HepG2 (cell line): ENCODE measurements around the gene KAZN. TPM values are rescaled to one million over a fixed set of nuclear protein-coding genes. Genes with fewer than 3 reads are reported as not detected.

ENCODE experiments used
- ATAC-seq: fragments of 200-7000 bp; cut with Tn5 transposase; 3 replicates; pipeline ENCODE4 v1.9.1; 2020; ENCODE audit warnings: mild to moderate bottlenecking, moderate library complexity
- BruUV-seq: library from RNA; stranded (reverse); fragments of 400-500 nt; replicated peaks from 2 replicates; lab custom pipeline; 2021; lab: Mats Ljungman, UMichigan
- CTCF ChIA-PET: fragments of 300-600 bp; formaldehyde crosslinking; extraction: SDS; loops from one replicate; lab custom pipeline; 2021; ENCODE audit warnings: low total read pairs, inconsistent platforms, low intra/inter-chr PET ratio; lab: Yijun Ruan, JAX
- POLR2A ChIA-PET: fragments of 350-600 bp; sonication (Branson Sonifier 250); formaldehyde crosslinking; loops from one replicate; lab custom pipeline; 2020; ENCODE audit warnings: antibody characterized with exemption, inconsistent platforms; lab: Yijun Ruan, JAX
- DNase-seq: peaks from one replicate; pipeline ENCODE4 v3.0.0-alpha.2; 2015; ENCODE audit warnings: low spot score
- FAIRE-seq: peaks from 3 replicates; lab custom pipeline; 2011; peaks lifted over from hg19 to GRCh38; lab: Jason Lieb, UNC
- H2AFZ ChIP-seq: one replicate; pipeline ENCODE4 v1.6.1; 2011; ENCODE audit warnings: low read length, inconsistent platforms
- H3K27ac ChIP-seq: fragments of 300-600 bp; 3 replicates; pipeline ENCODE4 v1.8.0; 2011; ENCODE audit warnings: mixed run types, mild to moderate bottlenecking, mixed read lengths, low read length, inconsistent platforms; ENCODE audit not compliant: insufficient read depth; ENCODE audit errors: extremely low read length
- H3K27me3 ChIP-seq, 2 experiments: fragments of 200-600 bp in 1 of 2; 2 replicates in 1 of 2; 3 replicates in 1 of 2; pipeline versions ENCODE4 v1.6.0 to v1.8.0; 2011; ENCODE audit warnings: low read length in 2 of 2, mild to moderate bottlenecking in 2 of 2, moderate library complexity in 2 of 2, inconsistent platforms in 1 of 2; ENCODE audit not compliant: insufficient read depth in 2 of 2, control insufficient read depth in 1 of 2
- H3K36me3 ChIP-seq, 2 experiments: fragments of 200-600 bp in 1 of 2; replicated peaks in 1 of 2; 2 replicates in 1 of 2; 3 replicates in 1 of 2; pipeline versions ENCODE4 v1.5.1 to v1.8.0; 2011; ENCODE audit warnings: low read length in 2 of 2, inconsistent platforms in 1 of 2; ENCODE audit not compliant: insufficient read depth in 2 of 2, control insufficient read depth in 1 of 2
- H3K4me1 ChIP-seq: 2 replicates; pipeline ENCODE4 v1.5.1; 2012; ENCODE audit warnings: low read length, inconsistent platforms; ENCODE audit not compliant: insufficient read depth
- H3K4me2 ChIP-seq: 2 replicates; pipeline ENCODE4 v1.6.0; 2011; ENCODE audit warnings: low read depth, low read length, inconsistent platforms
- H3K4me3 ChIP-seq, 3 experiments: fragments of 200-600 bp in 1 of 3; sonication (generic), shearing (Covaris generic) in 1 of 3; replicated peaks in 1 of 3; 2 replicates each; pipeline ENCODE4 v1.5.1; 2011 to 2016; ENCODE audit warnings: low read length in 3 of 3, inconsistent platforms in 2 of 3, low read depth in 2 of 3, mild to moderate bottlenecking in 2 of 3, control low read depth in 1 of 3, mixed read lengths in 1 of 3; ENCODE audit not compliant: insufficient read depth in 1 of 3
- H3K79me2 ChIP-seq: one replicate; pipeline ENCODE4 v1.6.1; 2011; ENCODE audit warnings: low read length, inconsistent platforms; ENCODE audit not compliant: insufficient read depth
- H3K9ac ChIP-seq: 2 replicates; pipeline ENCODE4 v1.6.0; 2011; ENCODE audit warnings: mild to moderate bottlenecking, low read depth, low read length, inconsistent platforms; ENCODE audit not compliant: insufficient read depth
- H3K9me3 ChIP-seq: 2 replicates; pipeline ENCODE4 v1.5.1; 2012; ENCODE audit warnings: mild to moderate bottlenecking, low read length
- H4K20me1 ChIP-seq: 2 replicates; pipeline ENCODE4 v1.6.0; 2011; ENCODE audit warnings: inconsistent platforms, mild to moderate bottlenecking, low read length, moderate library complexity; ENCODE audit not compliant: insufficient read depth
- CBX2 ChIP-seq, 2 experiments: fragments of 200-600 bp in 1 of 2; sonication (generic); formaldehyde crosslinking in 1 of 2; IDR thresholded peaks; 2 replicates each; pipeline versions ENCODE4 v1.7.0 to v1.8.1; 2018 to 2022; ENCODE audit warnings: low read depth in 2 of 2, low read length in 1 of 2, mild to moderate bottlenecking in 1 of 2, missing genetic modification reagents in 1 of 2
- CHCHD3 ChIP-seq: sonication (generic); formaldehyde crosslinking; IDR thresholded peaks from 2 replicates; pipeline ENCODE4 v1.8.0; 2022; ENCODE audit warnings: mild to moderate bottlenecking, missing genetic modification reagents, moderate library complexity
- GLI4 ChIP-seq: sonication (generic); formaldehyde crosslinking; IDR thresholded peaks from 2 replicates; pipeline ENCODE4 v1.5.1; 2020; ENCODE audit warnings: missing genetic modification reagents, mild to moderate bottlenecking, moderate library complexity, borderline replicate concordance
- NCOR1 ChIP-seq: fragments of 200-600 bp; sonication (generic); IDR thresholded peaks from 2 replicates; pipeline ENCODE4 v1.7.0; 2017; ENCODE audit warnings: antibody characterized with exemption, low read length, borderline replicate concordance
- SNAI1 ChIP-seq: sonication (generic); formaldehyde crosslinking; IDR thresholded peaks from 2 replicates; pipeline ENCODE4 v1.5.0; 2020; ENCODE audit warnings: mild to moderate bottlenecking, missing genetic modification reagents, borderline replicate concordance
- ZNF44 ChIP-seq: sonication (generic); formaldehyde crosslinking; IDR thresholded peaks from 2 replicates; pipeline ENCODE4 v1.5.1; 2020; ENCODE audit warnings: mild to moderate bottlenecking, missing genetic modification reagents
- WGBS: methylation state at CpG from one replicate; pipeline ENCODE4 v1.1.6; 2017; ENCODE audit warnings: low lambda C conversion rate; 5-methylcytosine and 5-hydroxymethylcytosine counted together
- in situ Hi-C: cut with HindIII; loops from 2 replicates; pipeline ENCODE4 v1.10.0; 2017; ENCODE audit warnings: low pct_unique_long_range_greater_than_20kb; ENCODE audit not compliant: extremely low pct_ligation_motif_present
- intact Hi-C: fragments of 100-400 bp; cut with micrococcal nuclease; formaldehyde crosslinking; loops from one replicate; pipeline ENCODE4 v1.10.0; 2022; ENCODE audit not compliant: unreplicated experiment
- polyA plus RNA-seq, 8 experiments: library from polyadenylated mRNA; depleted of rRNA in 3 of 8; stranded (reverse) in 7 of 8; unstranded in 1 of 8; fragments of >200 nt; fragmentation: Illumina TruSeq in 4 of 8; extraction: Trizol in 4 of 8; gene quantifications; 2 replicates each; pipeline versions ENCODE4 v1.2.1 to v1.2.3, GENCODE V29; 2011 to 2016; ENCODE audit warnings: low read depth in 4 of 8, missing spikeins in 1 of 8, mixed read lengths in 1 of 8; ENCODE audit not compliant: insufficient read depth in 1 of 8
- total RNA-seq, 5 experiments: library from RNA; depleted of rRNA; stranded (reverse); fragments of >200 nt; fragmentation: Illumina TruSeq; extraction: Trizol; gene quantifications; 2 replicates each; pipeline ENCODE4 v1.2.3, GENCODE V29; 2016; ENCODE audit warnings: low read depth in 1 of 5
- TF ChIP-seq, protein P1 (sequence below): sonication (generic); formaldehyde crosslinking; IDR thresholded peaks from 2 replicates; pipeline ENCODE4 v1.4.0; 2020; ENCODE audit warnings: low read depth, missing genetic modification reagents
- TF ChIP-seq, protein P2 (sequence below): sonication (generic); formaldehyde crosslinking; IDR thresholded peaks from 2 replicates; pipeline ENCODE4 v1.4.0; 2020; ENCODE audit warnings: mild to moderate bottlenecking, missing genetic modification reagents
- TF ChIP-seq, protein P3 (sequence below): sonication (generic); formaldehyde crosslinking; IDR thresholded peaks from 2 replicates; pipeline ENCODE4 v1.5.0; 2020; ENCODE audit warnings: mild to moderate bottlenecking, missing genetic modification reagents, borderline replicate concordance
- TF ChIP-seq, protein P4 (sequence below): sonication (generic); formaldehyde crosslinking; IDR thresholded peaks from 2 replicates; pipeline ENCODE4 v1.8.1; 2022; ENCODE audit warnings: mild to moderate bottlenecking, missing genetic modification reagents
- TF ChIP-seq, protein P5 (sequence below): sonication (generic); formaldehyde crosslinking; IDR thresholded peaks from 2 replicates; pipeline ENCODE4 v1.5.1; 2020; ENCODE audit warnings: mild to moderate bottlenecking, missing genetic modification reagents, moderate library complexity

The KAZN gene
- total and polyA plus RNA-seq, 2 of the 13 experiments (the other 11 are each of a cell fraction or from before 2014, with no cell fraction given), result 10.4 to 13.5 TPM

DNA sequence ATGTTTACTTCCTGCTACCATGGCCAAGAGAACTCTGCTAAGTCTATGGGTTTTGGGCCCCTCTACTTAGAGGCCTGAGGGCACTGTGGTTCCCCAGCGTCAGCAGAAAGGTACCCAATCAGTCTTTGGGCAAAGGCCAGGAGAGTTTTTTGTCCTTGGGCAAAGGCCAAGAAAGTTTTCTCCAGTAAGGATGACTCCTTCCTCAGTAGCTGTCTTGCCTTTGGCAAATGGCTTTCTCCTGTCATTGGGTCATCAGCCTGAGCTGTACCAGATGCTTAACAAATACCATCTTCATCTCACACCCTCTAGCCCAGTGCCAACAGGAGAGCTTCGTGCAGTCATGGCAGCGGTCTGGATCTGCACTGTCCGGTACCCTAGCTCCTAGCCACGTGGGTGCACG lies 355.7 kb downstream of the KAZN start:
- Histone ChIP-seq H3K9me3 (peaks cover 5% of the 10 kb centered on the region; the same call in 1 of the 2 replicates), H3K9ac (no peak overlapping the region; the same call in 1 of the 2 replicates), H2AFZ (no peak overlapping the region), H3K27me3 (no peaks in the 10 kb centered on the region), H3K27ac (peak overlapping the region; percentile 88), H3K79me2 (peaks cover 46% of the 10 kb centered on the region), H3K4me1 (peaks cover 97% of the 10 kb centered on the region), H4K20me1 (no peaks in the 10 kb centered on the region), H3K4me3 (no peak overlapping the region), H3K4me2 (no peak overlapping the region), H3K36me3 (no peaks in the 10 kb centered on the region; a peak in 3 of 5 replicates)
- in situ Hi-C loops (no loop called here), intact Hi-C loops (no loop called here)
- 99% methylated on average over 6 of the region's 6 CpGs for WGBS
- FAIRE-seq (no peak), ATAC-seq (no peak), DNase-seq (no peak)
- POLR2A ChIA-PET, result interaction anchor here (7.0 kb wide), 1 partner anchor 13 kb away, joined by 109 read pairs; no protein-coding TSS in a partner anchor
- CTCF ChIA-PET, result no interaction called here
- no TSS peak for BruUV-seq
- TF ChIP-seq GLI4 (CRISPR knock-in tag) (no peak), ZNF44 (CRISPR knock-in tag) (no peak), SNAI1 (CRISPR knock-in tag) (no peak), CBX2 (IDR thresholded peaks at IDR 0.05; ENCODE audit: low read depth, low read length) (no peak), CBX2 (CRISPR knock-in tag; IDR thresholded peaks at IDR 0.05; ENCODE audit: low read depth) (no peak), CHCHD3 (CRISPR knock-in tag) (0 out of 2 replicates have a peak, but pooled peaks have one; percentile 36), NCOR1 (no peak)
- TF ChIP-seq, protein P1, sequence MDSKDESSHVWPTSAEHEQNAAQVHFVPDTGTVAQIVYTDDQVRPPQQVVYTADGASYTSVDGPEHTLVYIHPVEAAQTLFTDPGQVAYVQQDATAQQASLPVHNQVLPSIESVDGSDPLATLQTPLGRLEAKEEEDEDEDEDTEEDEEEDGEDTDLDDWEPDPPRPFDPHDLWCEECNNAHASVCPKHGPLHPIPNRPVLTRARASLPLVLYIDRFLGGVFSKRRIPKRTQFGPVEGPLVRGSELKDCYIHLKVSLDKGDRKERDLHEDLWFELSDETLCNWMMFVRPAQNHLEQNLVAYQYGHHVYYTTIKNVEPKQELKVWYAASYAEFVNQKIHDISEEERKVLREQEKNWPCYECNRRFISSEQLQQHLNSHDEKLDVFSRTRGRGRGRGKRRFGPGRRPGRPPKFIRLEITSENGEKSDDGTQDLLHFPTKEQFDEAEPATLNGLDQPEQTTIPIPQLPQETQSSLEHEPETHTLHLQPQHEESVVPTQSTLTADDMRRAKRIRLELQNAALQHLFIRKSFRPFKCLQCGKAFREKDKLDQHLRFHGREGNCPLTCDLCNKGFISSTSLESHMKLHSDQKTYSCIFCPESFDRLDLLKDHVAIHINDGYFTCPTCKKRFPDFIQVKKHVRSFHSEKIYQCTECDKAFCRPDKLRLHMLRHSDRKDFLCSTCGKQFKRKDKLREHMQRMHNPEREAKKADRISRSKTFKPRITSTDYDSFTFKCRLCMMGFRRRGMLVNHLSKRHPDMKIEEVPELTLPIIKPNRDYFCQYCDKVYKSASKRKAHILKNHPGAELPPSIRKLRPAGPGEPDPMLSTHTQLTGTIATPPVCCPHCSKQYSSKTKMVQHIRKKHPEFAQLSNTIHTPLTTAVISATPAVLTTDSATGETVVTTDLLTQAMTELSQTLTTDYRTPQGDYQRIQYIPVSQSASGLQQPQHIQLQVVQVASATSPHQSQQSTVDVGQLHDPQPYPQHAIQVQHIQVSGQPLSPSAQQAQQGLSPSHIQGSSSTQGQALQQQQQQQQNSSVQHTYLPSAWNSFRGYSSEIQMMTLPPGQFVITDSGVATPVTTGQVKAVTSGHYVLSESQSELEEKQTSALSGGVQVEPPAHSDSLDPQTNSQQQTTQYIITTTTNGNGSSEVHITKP, result no peak
- TF ChIP-seq, protein P2, sequence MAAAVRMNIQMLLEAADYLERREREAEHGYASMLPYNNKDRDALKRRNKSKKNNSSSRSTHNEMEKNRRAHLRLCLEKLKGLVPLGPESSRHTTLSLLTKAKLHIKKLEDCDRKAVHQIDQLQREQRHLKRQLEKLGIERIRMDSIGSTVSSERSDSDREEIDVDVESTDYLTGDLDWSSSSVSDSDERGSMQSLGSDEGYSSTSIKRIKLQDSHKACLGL (CRISPR knock-in tag), result no peak
- TF ChIP-seq, protein P3, sequence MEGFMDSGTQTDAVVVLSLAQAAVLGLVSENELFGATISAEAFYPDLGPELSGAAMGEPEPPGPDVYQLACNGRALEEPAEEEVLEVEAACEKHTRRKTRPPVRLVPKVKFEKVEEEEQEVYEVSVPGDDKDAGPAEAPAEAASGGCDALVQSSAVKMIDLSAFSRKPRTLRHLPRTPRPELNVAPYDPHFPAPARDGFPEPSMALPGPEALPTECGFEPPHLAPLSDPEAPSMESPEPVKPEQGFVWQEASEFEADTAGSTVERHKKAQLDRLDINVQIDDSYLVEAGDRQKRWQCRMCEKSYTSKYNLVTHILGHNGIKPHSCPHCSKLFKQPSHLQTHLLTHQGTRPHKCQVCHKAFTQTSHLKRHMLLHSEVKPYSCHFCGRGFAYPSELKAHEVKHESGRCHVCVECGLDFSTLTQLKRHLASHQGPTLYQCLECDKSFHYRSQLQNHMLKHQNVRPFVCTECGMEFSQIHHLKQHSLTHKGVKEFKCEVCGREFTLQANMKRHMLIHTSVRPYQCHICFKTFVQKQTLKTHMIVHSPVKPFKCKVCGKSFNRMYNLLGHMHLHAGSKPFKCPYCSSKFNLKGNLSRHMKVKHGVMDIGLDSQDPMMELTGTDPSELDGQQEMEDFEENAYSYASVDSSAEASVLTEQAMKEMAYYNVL (CRISPR knock-in tag), result no peak
- TF ChIP-seq, protein P4, sequence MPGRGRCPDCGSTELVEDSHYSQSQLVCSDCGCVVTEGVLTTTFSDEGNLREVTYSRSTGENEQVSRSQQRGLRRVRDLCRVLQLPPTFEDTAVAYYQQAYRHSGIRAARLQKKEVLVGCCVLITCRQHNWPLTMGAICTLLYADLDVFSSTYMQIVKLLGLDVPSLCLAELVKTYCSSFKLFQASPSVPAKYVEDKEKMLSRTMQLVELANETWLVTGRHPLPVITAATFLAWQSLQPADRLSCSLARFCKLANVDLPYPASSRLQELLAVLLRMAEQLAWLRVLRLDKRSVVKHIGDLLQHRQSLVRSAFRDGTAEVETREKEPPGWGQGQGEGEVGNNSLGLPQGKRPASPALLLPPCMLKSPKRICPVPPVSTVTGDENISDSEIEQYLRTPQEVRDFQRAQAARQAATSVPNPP (CRISPR knock-in tag), result no peak
- TF ChIP-seq, protein P5, sequence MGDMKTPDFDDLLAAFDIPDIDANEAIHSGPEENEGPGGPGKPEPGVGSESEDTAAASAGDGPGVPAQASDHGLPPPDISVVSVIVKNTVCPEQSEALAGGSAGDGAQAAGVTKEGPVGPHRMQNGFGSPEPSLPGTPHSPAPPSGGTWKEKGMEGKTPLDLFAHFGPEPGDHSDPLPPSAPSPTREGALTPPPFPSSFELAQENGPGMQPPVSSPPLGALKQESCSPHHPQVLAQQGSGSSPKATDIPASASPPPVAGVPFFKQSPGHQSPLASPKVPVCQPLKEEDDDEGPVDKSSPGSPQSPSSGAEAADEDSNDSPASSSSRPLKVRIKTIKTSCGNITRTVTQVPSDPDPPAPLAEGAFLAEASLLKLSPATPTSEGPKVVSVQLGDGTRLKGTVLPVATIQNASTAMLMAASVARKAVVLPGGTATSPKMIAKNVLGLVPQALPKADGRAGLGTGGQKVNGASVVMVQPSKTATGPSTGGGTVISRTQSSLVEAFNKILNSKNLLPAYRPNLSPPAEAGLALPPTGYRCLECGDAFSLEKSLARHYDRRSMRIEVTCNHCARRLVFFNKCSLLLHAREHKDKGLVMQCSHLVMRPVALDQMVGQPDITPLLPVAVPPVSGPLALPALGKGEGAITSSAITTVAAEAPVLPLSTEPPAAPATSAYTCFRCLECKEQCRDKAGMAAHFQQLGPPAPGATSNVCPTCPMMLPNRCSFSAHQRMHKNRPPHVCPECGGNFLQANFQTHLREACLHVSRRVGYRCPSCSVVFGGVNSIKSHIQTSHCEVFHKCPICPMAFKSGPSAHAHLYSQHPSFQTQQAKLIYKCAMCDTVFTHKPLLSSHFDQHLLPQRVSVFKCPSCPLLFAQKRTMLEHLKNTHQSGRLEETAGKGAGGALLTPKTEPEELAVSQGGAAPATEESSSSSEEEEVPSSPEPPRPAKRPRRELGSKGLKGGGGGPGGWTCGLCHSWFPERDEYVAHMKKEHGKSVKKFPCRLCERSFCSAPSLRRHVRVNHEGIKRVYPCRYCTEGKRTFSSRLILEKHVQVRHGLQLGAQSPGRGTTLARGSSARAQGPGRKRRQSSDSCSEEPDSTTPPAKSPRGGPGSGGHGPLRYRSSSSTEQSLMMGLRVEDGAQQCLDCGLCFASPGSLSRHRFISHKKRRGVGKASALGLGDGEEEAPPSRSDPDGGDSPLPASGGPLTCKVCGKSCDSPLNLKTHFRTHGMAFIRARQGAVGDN (CRISPR knock-in tag), result 0 out of 2 replicates have a peak, but pooled peaks have one; percentile 26
